ENCODE data around the gene KCTD21.

The KCTD21 gene

GRCh38 chr11:78200061-78200460 is 11.6 kb upstream of the KCTD21 start:
- TF ChIP-seq ESRRG (CRISPR knock-in tag; IDR thresholded peaks at IDR 0.05) (no peak), SNAI2 (CRISPR knock-in tag; IDR thresholded peaks at IDR 0.05) (no peak)
- no peak for ATAC-seq

- ATAC-seq: no peak
- TF ChIP-seq ZFP30 (CRISPR knock-in tag; IDR thresholded peaks at IDR 0.05): no peak
- TF ChIP-seq ZFP3 (CRISPR knock-in tag; IDR thresholded peaks at IDR 0.05): no peak
- no peak for TF ChIP-seq ARNTL (CRISPR knock-in tag; IDR thresholded peaks at IDR 0.05; ENCODE audit: borderline replicate concordance, low read depth)
- TF ChIP-seq PATZ1 (CRISPR knock-in tag; IDR thresholded peaks at IDR 0.05; ENCODE audit: borderline replicate concordance): no peak
- no peak for TF ChIP-seq PPARA (CRISPR knock-in tag; IDR thresholded peaks at IDR 0.05; ENCODE audit: borderline replicate concordance)
- no peak for TF ChIP-seq POU6F1 (CRISPR knock-in tag; IDR thresholded peaks at IDR 0.05; ENCODE audit: borderline replicate concordance, low read depth)
- no peak for TF ChIP-seq OSR1 (CRISPR knock-in tag; IDR thresholded peaks at IDR 0.05)
- TF ChIP-seq TOX (CRISPR knock-in tag; IDR thresholded peaks at IDR 0.05; ENCODE audit: borderline replicate concordance): no peak
- no peak for TF ChIP-seq RARB (CRISPR knock-in tag; IDR thresholded peaks at IDR 0.05)
- TF ChIP-seq SNAI2 (CRISPR knock-in tag; IDR thresholded peaks at IDR 0.05): no peak
- no peak for TF ChIP-seq CREB5 (CRISPR knock-in tag; IDR thresholded peaks at IDR 0.05; ENCODE audit: low read depth)
- no peak for TF ChIP-seq CSDC2 (CRISPR knock-in tag; IDR thresholded peaks at IDR 0.05)
- no peak for TF ChIP-seq GLIS3 (CRISPR knock-in tag; IDR thresholded peaks at IDR 0.05)
- TF ChIP-seq ISL1 (CRISPR knock-in tag; IDR thresholded peaks at IDR 0.05): no peak
- no peak for TF ChIP-seq ZC3H10 (CRISPR knock-in tag; IDR thresholded peaks at IDR 0.05)
- no peak for TF ChIP-seq ZNF8 (CRISPR knock-in tag; IDR thresholded peaks at IDR 0.05)
Measured at GRCh38 chr11:78199653-78200015, 11.2 kb upstream of the KCTD21 start.

GRCh38 chr11:78199015-78199652 is 10.7 kb upstream of the KCTD21 start:
- TF ChIP-seq TCF4 (CRISPR knock-in tag; IDR thresholded peaks at IDR 0.05; ENCODE audit: borderline replicate concordance): no peak
- TF ChIP-seq RARB (CRISPR knock-in tag; IDR thresholded peaks at IDR 0.05): no peak
- no peak for TF ChIP-seq ZNF70 (CRISPR knock-in tag; IDR thresholded peaks at IDR 0.05)
- TF ChIP-seq GLIS3 (CRISPR knock-in tag; IDR thresholded peaks at IDR 0.05): no peak
- no peak for TF ChIP-seq PPARA (CRISPR knock-in tag; IDR thresholded peaks at IDR 0.05; ENCODE audit: borderline replicate concordance)
- no peak for TF ChIP-seq ZFP3 (CRISPR knock-in tag; IDR thresholded peaks at IDR 0.05)
- no peak for TF ChIP-seq CSRNP3 (CRISPR knock-in tag; IDR thresholded peaks at IDR 0.05)
- no peak for TF ChIP-seq ZNF565 (CRISPR knock-in tag; conservative IDR thresholded peaks at IDR 0.05; ENCODE audit: low read depth)
- TF ChIP-seq OSR1 (CRISPR knock-in tag; IDR thresholded peaks at IDR 0.05): no peak
- no peak for ATAC-seq

GRCh38 chr11:78197816-78198215 is 9.4 kb upstream of the KCTD21 start:
- no peak for ATAC-seq
- TF ChIP-seq PATZ1 (CRISPR knock-in tag; IDR thresholded peaks at IDR 0.05; ENCODE audit: borderline replicate concordance): no peak
- TF ChIP-seq ISL1 (CRISPR knock-in tag; IDR thresholded peaks at IDR 0.05): no peak
- no peak for TF ChIP-seq PPARA (CRISPR knock-in tag; IDR thresholded peaks at IDR 0.05; ENCODE audit: borderline replicate concordance)
- no peak for TF ChIP-seq ZFP3 (CRISPR knock-in tag; IDR thresholded peaks at IDR 0.05)
- no peak for TF ChIP-seq TSHZ2 (CRISPR knock-in tag; IDR thresholded peaks at IDR 0.05)
- TF ChIP-seq ZNF8 (CRISPR knock-in tag; IDR thresholded peaks at IDR 0.05): no peak
- no peak for TF ChIP-seq RARB (CRISPR knock-in tag; IDR thresholded peaks at IDR 0.05)
- TF ChIP-seq ZC3H10 (CRISPR knock-in tag; IDR thresholded peaks at IDR 0.05): no peak
- TF ChIP-seq GLIS3 (CRISPR knock-in tag; IDR thresholded peaks at IDR 0.05): no peak
- TF ChIP-seq CSRNP3 (CRISPR knock-in tag; IDR thresholded peaks at IDR 0.05): no peak
- no peak for TF ChIP-seq ZFP30 (CRISPR knock-in tag; IDR thresholded peaks at IDR 0.05)
- TF ChIP-seq ESRRG (CRISPR knock-in tag; IDR thresholded peaks at IDR 0.05): no peak
- TF ChIP-seq SNAI2 (CRISPR knock-in tag; IDR thresholded peaks at IDR 0.05): no peak

All from SK-N-SH treated with all-trans-retinoic acid at 6 μM for 48 hours (cell line).